Muscle of leg (tissue), 11 donors: Measurements from ENCODE around the gene COX5A. TPM values are rescaled to one million over a fixed set of nuclear protein-coding genes. Genes with fewer than 3 reads are reported as not detected.
"Not testable (repeated sequence)": the region's sequence is repeated elsewhere in the genome, so short reads cannot be mapped to it uniquely, and the experiment has no call there.

ENCODE experiments used
- DNase-seq: peaks from one replicate; pipeline ENCODE4 v3.0.0; 2013
- H3K27ac ChIP-seq: one replicate; pipeline ENCODE4 v1.5.1; 2013; ENCODE audit warnings: mild to moderate bottlenecking, low read length, control low read depth
- H3K27me3 ChIP-seq: one replicate; pipeline ENCODE4 v1.6.1; 2013; ENCODE audit warnings: low read length; ENCODE audit not compliant: control insufficient read depth, insufficient read depth
- H3K36me3 ChIP-seq: one replicate; pipeline ENCODE4 v1.6.1; 2013; ENCODE audit warnings: low read length; ENCODE audit not compliant: control insufficient read depth, insufficient read depth
- H3K4me1 ChIP-seq: one replicate; pipeline ENCODE4 v1.6.1; 2013; ENCODE audit warnings: low read length; ENCODE audit not compliant: control insufficient read depth, insufficient read depth
- H3K4me3 ChIP-seq: one replicate; pipeline ENCODE4 v1.5.1; 2013; ENCODE audit warnings: low read length, control low read depth
- H3K9me3 ChIP-seq: replicated peaks from 2 replicates; pipeline ENCODE4 v1.6.1; 2013; ENCODE audit warnings: low read depth, low read length; ENCODE audit not compliant: control insufficient read depth
- WGBS: methylation state at CpG from one replicate; pipeline ENCODE4 v1.1.5; 2013; ENCODE audit warnings: missing lambda C conversion rate; ENCODE audit not compliant: insufficient coverage; 5-methylcytosine and 5-hydroxymethylcytosine counted together
- polyA plus RNA-seq, 8 donors: library from polyadenylated mRNA; unstranded; fragments of 120-200 nt; gene quantifications; one replicate each; pipeline versions ENCODE4 v1.2.1 to v1.2.3, GENCODE V29; 2013; ENCODE audit warnings: inconsistent platforms in 1 of 8, low replicate concordance in 1 of 8; ENCODE audit not compliant: insufficient read length in 8 of 8, insufficient read depth in 1 of 8
- total RNA-seq: library from RNA; stranded (reverse); fragments of 120-200 nt; gene quantifications from one replicate; pipeline ENCODE4 v1.2.4, GENCODE V29; 2013

Gene COX5A
- total and polyA plus RNA-seq, 9 donors, result 64.1 to 278 (median 229) TPM

GRCh38 chr15:74933573-74933972 is 4.3 kb downstream of the COX5A start:
- peaks cover 13% of the 10 kb centered on the region for H3K4me1 ChIP-seq
- H3K36me3 ChIP-seq, result peaks cover 14% of the 10 kb centered on the region
- WGBS, result 80% methylated on average over 1 of the region's 2 CpGs
- H3K27me3 ChIP-seq, result no peaks in the 10 kb centered on the region
- no peak for DNase-seq
- no peaks in the 10 kb centered on the region for H3K9me3 ChIP-seq
- H3K27ac ChIP-seq, result no peak overlapping the region
- no peak overlapping the region for H3K4me3 ChIP-seq

DNA sequence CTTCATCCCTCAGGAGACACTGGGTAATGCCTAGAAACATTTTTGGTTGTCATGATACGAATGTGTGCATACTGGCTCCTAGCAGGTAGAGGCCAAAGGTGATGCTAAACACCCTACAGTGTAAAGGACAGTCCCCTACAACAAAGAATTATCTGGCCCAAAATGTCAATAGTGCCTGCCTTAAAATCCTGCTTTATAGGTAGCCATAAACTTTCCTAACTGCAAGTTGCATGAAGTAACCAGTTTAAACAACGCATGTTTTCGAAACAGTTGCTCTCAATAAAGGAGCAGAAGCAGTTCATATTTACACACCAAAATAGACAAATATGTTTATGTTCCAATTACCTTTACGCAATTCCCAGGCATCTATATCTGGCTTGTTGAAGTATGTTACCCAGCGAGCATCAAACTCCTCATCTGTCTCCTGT is 9.1 kb downstream of the COX5A start:
- Histone ChIP-seq H3K27me3 (no peaks in the 10 kb centered on the region), H3K36me3 (peaks cover 23% of the 10 kb centered on the region), H3K4me1 (no peaks in the 10 kb centered on the region), H3K9me3 (no peaks in the 10 kb centered on the region), H3K4me3 (no peak overlapping the region), H3K27ac (no peak overlapping the region)
- 100% methylated on average over 1 of the region's 5 CpGs for WGBS
- no peak for DNase-seq

GRCh38 chr15:74924525-74924924 is 13.3 kb downstream of the COX5A start:
- H3K36me3 ChIP-seq, result peaks cover 51% of the 10 kb centered on the region
- DNase-seq, result no peak

GRCh38 chr15:74920456-74920855 is 17.4 kb downstream of the COX5A start:
- Histone ChIP-seq H3K27me3 (no peaks in the 10 kb centered on the region), H3K4me3 (no peak overlapping the region), H3K9me3 (no peaks in the 10 kb centered on the region), H3K36me3 (peaks cover 66% of the 10 kb centered on the region), H3K27ac (no peak overlapping the region), H3K4me1 (no peaks in the 10 kb centered on the region)
- WGBS, result 97% methylated on average over 8 of the region's 8 CpGs
- no peak for DNase-seq

More at GRCh38 chr15:74924525-74924924, 13.3 kb downstream of the COX5A start:
- Histone ChIP-seq H3K27ac (no peak overlapping the region), H3K4me1 (no peaks in the 10 kb centered on the region), H3K27me3 (no peaks in the 10 kb centered on the region), H3K4me3 (no peak overlapping the region), H3K9me3 (no peaks in the 10 kb centered on the region)
- WGBS, result no CpG with 5 or more reads among the region's 3 CpGs

- no peaks in the 10 kb centered on the region for H3K4me1 ChIP-seq
- H3K27ac ChIP-seq, result no peak overlapping the region
- no peak for DNase-seq
- no peaks in the 10 kb centered on the region for H3K27me3 ChIP-seq
- H3K9me3 ChIP-seq, result no peaks in the 10 kb centered on the region
- H3K36me3 ChIP-seq, result peaks cover 59% of the 10 kb centered on the region
- H3K4me3 ChIP-seq, result no peak overlapping the region
- 98% methylated on average over 5 of the region's 6 CpGs for WGBS
Measured at GRCh38 chr15:74917676-74918075, 20.2 kb downstream of the COX5A start.

DNA sequence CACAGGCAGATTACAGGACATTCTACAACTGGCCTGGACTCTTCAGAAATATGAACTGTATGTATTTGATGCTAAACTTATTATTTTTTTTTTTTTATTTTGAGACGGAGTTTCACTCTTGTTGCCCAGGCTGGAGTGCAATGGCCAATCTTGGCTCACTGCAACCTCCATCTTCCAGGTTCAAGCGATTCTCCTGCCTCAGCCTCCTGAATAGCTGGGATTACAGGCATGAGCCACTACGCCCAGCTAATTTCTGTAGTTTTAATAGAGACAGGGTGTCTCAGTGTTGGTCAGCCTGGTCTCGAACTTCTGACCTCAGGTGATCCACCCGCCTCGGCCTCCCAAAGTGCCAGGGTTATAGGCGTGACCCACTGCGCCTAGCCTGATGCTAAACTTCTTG is 24.1 kb downstream of the COX5A start:
- H3K36me3 ChIP-seq, result peaks cover 47% of the 10 kb centered on the region
- not testable (repeated sequence) for H3K4me3 ChIP-seq, DNase-seq, H3K27me3 ChIP-seq, H3K27ac ChIP-seq, H3K4me1 ChIP-seq, H3K9me3 ChIP-seq
- 100% methylated on average over 2 of the region's 8 CpGs for WGBS

DNA sequence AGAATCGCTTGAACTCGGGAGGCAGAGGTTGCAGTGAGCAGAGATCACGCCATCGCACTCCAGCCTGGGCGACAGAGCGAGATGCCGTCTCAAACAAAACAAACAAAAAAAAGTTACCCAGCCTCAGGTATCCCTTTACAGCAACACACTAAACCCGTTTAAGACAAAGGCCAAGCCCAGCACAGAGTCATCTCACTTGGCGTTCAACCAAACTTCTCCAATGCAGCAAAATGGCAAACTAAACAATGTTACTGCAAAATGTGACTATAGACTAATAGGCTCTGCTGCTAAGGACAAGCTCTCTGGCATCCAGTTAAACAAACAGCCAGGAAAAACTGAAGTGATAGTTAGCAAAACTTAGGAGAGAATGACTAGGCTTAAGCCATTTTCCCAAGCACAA is 24.8 kb downstream of the COX5A start:
- 97% methylated on average over 7 of the region's 9 CpGs for WGBS
- H3K36me3 ChIP-seq, result peaks cover 40% of the 10 kb centered on the region

GRCh38 chr15:74908635-74909034 is 29.2 kb downstream of the COX5A start:
- Histone ChIP-seq H3K4me3 (no peak overlapping the region), H3K27ac (no peak overlapping the region)

More for the DNA sequence above, 24.8 kb downstream of the COX5A start:
- no peak overlapping the region for H3K4me3 ChIP-seq
- no peaks in the 10 kb centered on the region for H3K27me3 ChIP-seq
- H3K4me1 ChIP-seq, result no peaks in the 10 kb centered on the region
- no peaks in the 10 kb centered on the region for H3K9me3 ChIP-seq
- DNase-seq, result no peak
- no peak overlapping the region for H3K27ac ChIP-seq

GRCh38 chr15:74907163-74907870 is 30.6 kb downstream of the COX5A start:
- H3K9me3 ChIP-seq, result no peaks in the 10 kb centered on the region
- H3K27ac ChIP-seq, result peak overlapping the region; percentile 87
- peaks cover 38% of the 10 kb centered on the region for H3K36me3 ChIP-seq
- 8% methylated on average over 2 of the region's 8 CpGs for WGBS
- H3K4me1 ChIP-seq, result peaks cover 21% of the 10 kb centered on the region
- H3K4me3 ChIP-seq, result peak overlapping the region; percentile 94
- no peak for DNase-seq
- no peaks in the 10 kb centered on the region for H3K27me3 ChIP-seq

More at GRCh38 chr15:74908635-74909034, 29.2 kb downstream of the COX5A start:
- H3K9me3 ChIP-seq, result no peaks in the 10 kb centered on the region
- WGBS, result 96% methylated on average over 3 of the region's 4 CpGs
- peaks cover 32% of the 10 kb centered on the region for H3K36me3 ChIP-seq
- H3K27me3 ChIP-seq, result no peaks in the 10 kb centered on the region
- H3K4me1 ChIP-seq, result peaks cover 21% of the 10 kb centered on the region
- DNase-seq, result no peak

DNA sequence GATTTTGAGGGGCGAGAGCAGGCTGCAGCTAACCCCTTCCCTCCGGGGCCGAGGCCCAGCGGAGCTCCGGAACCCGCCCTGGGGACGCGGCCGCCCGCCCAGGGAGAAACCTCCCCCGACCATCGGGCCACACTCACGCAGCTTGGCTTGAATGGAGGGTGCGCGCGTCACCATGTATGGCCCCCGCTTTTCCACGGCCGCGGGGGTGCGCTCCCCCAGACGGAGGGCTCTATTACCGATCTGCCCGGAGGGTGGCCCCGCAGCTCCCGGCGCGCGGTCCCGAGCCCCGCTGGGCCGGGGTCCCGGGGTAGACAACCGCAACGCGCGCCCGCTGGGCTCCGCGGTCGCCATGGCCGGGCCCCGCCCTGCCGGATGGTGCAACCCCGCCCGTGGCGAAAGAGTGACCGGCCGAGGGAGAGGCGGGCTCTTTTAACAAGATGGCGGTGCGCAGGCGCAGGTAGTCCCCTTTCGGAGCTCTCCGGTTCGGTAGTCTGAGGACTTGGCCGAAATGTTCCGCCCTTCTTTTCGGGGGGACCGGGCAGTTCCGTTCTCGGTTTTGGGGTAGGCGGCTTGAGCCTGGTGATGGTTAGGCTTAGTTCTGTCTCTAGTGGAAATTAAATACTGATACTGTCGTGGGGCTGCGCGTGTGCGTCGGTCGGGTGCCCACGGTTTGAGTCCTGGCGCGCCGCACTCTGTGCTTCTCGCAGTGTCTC is 31.3 kb downstream of the COX5A start, which contains the start of gene FAM219B:
Gene FAM219B, minus strand, starts transcription at position 402 of the 713 bp plus-strand sequence. Its CDS starts 51 bp downstream, at position 351.
- under 1% methylated on average over 68 of the region's 74 CpGs for WGBS
- Histone ChIP-seq H3K27me3 (no peaks in the 10 kb centered on the region), H3K4me1 (peaks cover 21% of the 10 kb centered on the region), H3K4me3 (peak within 1 kb of the TSS; percentile 94), H3K9me3 (no peaks in the 10 kb centered on the region), H3K36me3 (peaks cover 40% of the 10 kb centered on the region), H3K27ac (peak within 1 kb of the TSS; percentile 94)
- DNase-seq, result peak; percentile 96
